HCT116 (cell line): Measurements from ENCODE around the gene COL23A1. TPM values are rescaled to one million over a fixed set of nuclear protein-coding genes. Genes with fewer than 3 reads are reported as not detected.

Experiments used
- ATAC-seq: fragments of 200-7000 bp; cut with Tn5 transposase; 2 replicates; pipeline ENCODE4 v1.9.1; 2020; ENCODE audit warnings: mild to moderate bottlenecking, moderate library complexity
- BruUV-seq: library from RNA; stranded (reverse); fragments of 400-500 nt; replicated peaks from 2 replicates; lab custom pipeline; 2021; lab: Mats Ljungman, UMichigan
- CTCF ChIA-PET: fragments of 300-600 bp; sonication (Branson Sonifier 250); formaldehyde crosslinking; loops from one replicate; lab custom pipeline; 2021; ENCODE audit warnings: antibody characterized with exemption; lab: Charles Lee
- POLR2A ChIA-PET: fragments of 300-600, 350-600 bp; sonication (Branson Sonifier 250); formaldehyde crosslinking; loops from one replicate; lab custom pipeline; 2021; ENCODE audit warnings: antibody characterized with exemption; lab: Charles Lee
- RAD21 ChIA-PET, 2 experiments: fragments of 300-600 bp; sonication (Branson Sonifier 250); formaldehyde crosslinking; loops; one replicate each; lab custom pipeline; 2023; ENCODE audit warnings: low total read pairs in 2 of 2; ENCODE audit not compliant: uncharacterized antibody in 2 of 2, unreplicated experiment in 2 of 2, low non-redundant PET in 1 of 2; lab: Charles Lee
- DNase-seq: peaks from one replicate; pipeline ENCODE4 v3.0.0-alpha.2; 2010; ENCODE audit warnings: low read depth, low spot score
- H2AFZ ChIP-seq: fragments of 200-600 bp; shearing (Covaris generic), sonication (generic); 2 replicates; pipeline ENCODE4 v1.6.1; 2017; ENCODE audit warnings: low read depth, mixed run types, mixed read lengths, antibody characterized with exemption, low read length; ENCODE audit not compliant: poor library complexity, severe bottlenecking
- H3K27ac ChIP-seq: 2 replicates; pipeline ENCODE4 v1.5.1; 2012; ENCODE audit warnings: low read depth, low read length
- H3K27me3 ChIP-seq: fragments of 200-600 bp; sonication (generic); 2 replicates; pipeline ENCODE4 v1.6.1; 2016; ENCODE audit warnings: mixed run types, low read length, mixed read lengths; ENCODE audit not compliant: insufficient read depth
- H3K36me3 ChIP-seq, 2 experiments: fragments of 200-500 bp in 1 of 2; fragments of 200-600 bp in 1 of 2; sonication (Bioruptor generic) in 1 of 2; sonication (generic) in 1 of 2; 2 replicates each; pipeline versions ENCODE4 v1.5.1 to v1.6.1; 2014 to 2016; ENCODE audit warnings: low read length in 2 of 2, inconsistent platforms in 1 of 2, mixed read lengths in 1 of 2, mixed run types in 1 of 2; ENCODE audit not compliant: insufficient read depth in 2 of 2, control insufficient read depth in 1 of 2
- H3K4me1 ChIP-seq, 2 experiments: fragments of 200-600 bp in 1 of 2; sonication (generic) in 1 of 2; 2 replicates each; pipeline versions ENCODE4 v1.5.1 to v1.6.1; 2012 to 2017; ENCODE audit warnings: low read length in 2 of 2, inconsistent platforms in 1 of 2, mild to moderate bottlenecking in 1 of 2, mixed read lengths in 1 of 2, mixed run types in 1 of 2, moderate library complexity in 1 of 2; ENCODE audit not compliant: insufficient read depth in 2 of 2, control insufficient read depth in 1 of 2
- H3K4me2 ChIP-seq: fragments of 200-600 bp; sonication (generic); 2 replicates; pipeline ENCODE4 v1.6.1; 2017; ENCODE audit warnings: mixed run types, low read length, mixed read lengths
- H3K4me3 ChIP-seq, 2 experiments: fragments of 200-600 bp in 1 of 2; sonication (generic) in 1 of 2; replicated peaks in 1 of 2; 2 replicates each; pipeline ENCODE4 v1.5.1; 2011 to 2016; ENCODE audit warnings: low read length in 2 of 2, control low read depth in 1 of 2, low read depth in 1 of 2, mild to moderate bottlenecking in 1 of 2, mixed read lengths in 1 of 2, mixed run types in 1 of 2
- H3K79me2 ChIP-seq: fragments of 200-600 bp; sonication (generic); 2 replicates; pipeline ENCODE4 v1.6.1; 2017; ENCODE audit warnings: mild to moderate bottlenecking, mixed run types, low read length, moderate library complexity, mixed read lengths; ENCODE audit not compliant: insufficient read depth
- H3K9ac ChIP-seq: fragments of 200-600 bp; sonication (generic); 2 replicates; pipeline ENCODE4 v1.6.1; 2016; ENCODE audit warnings: low read length, mixed read lengths
- H3K9me2 ChIP-seq: fragments of 200-600 bp; sonication (generic), shearing (Covaris generic); 2 replicates; pipeline ENCODE4 v1.6.1; 2017; ENCODE audit warnings: mixed run types, mild to moderate bottlenecking, moderate library complexity; ENCODE audit not compliant: insufficient read depth
- H3K9me3 ChIP-seq, 2 experiments: fragments of 200-500 bp in 1 of 2; fragments of 200-600 bp in 1 of 2; sonication (Bioruptor generic) in 1 of 2; sonication (generic) in 1 of 2; 2 replicates each; pipeline ENCODE4 v1.6.1; 2014 to 2017; ENCODE audit warnings: low read length in 2 of 2, mixed read lengths in 2 of 2, inconsistent platforms in 1 of 2, low read depth in 1 of 2, mild to moderate bottlenecking in 1 of 2, mixed run types in 1 of 2, moderate library complexity in 1 of 2; ENCODE audit not compliant: control insufficient read depth in 1 of 2, insufficient read depth in 1 of 2
- H4K20me1 ChIP-seq: fragments of 200-600 bp; sonication (generic), shearing (Covaris generic); 2 replicates; pipeline ENCODE4 v1.6.1; 2017; ENCODE audit warnings: mixed run types, mild to moderate bottlenecking, moderate library complexity; ENCODE audit not compliant: insufficient read depth
- EGR1 ChIP-seq: IDR thresholded peaks from 2 replicates; pipeline ENCODE4 v1.6.1; 2012; ENCODE audit warnings: low read depth
- EZH2 ChIP-seq: fragments of 200-600 bp; sonication (generic); IDR thresholded peaks from 2 replicates; pipeline ENCODE4 v1.6.1; 2017; ENCODE audit warnings: antibody characterized with exemption, mixed run types
- FOSL1 ChIP-seq: IDR thresholded peaks from 2 replicates; pipeline ENCODE4 v1.6.1; 2012; ENCODE audit warnings: low read depth
- JUND ChIP-seq: IDR thresholded peaks from 2 replicates; pipeline ENCODE4 v1.6.1; 2012
- RAD21 ChIP-seq: IDR thresholded peaks from 2 replicates; pipeline ENCODE4 v1.6.1; 2012; ENCODE audit warnings: low read depth, mild to moderate bottlenecking
- SIN3A ChIP-seq: IDR thresholded peaks from 2 replicates; pipeline ENCODE4 v1.6.1; 2012; ENCODE audit warnings: low read depth
- SRF ChIP-seq: IDR thresholded peaks from 2 replicates; pipeline ENCODE4 v1.6.1; 2012; ENCODE audit warnings: low read depth
- TCF7L2 ChIP-seq: IDR thresholded peaks from 2 replicates; pipeline ENCODE4 v1.7.0; 2011; ENCODE audit warnings: borderline replicate concordance, inconsistent platforms; ENCODE audit not compliant: insufficient read depth, insufficient read length; ENCODE audit errors: extremely low read depth
- YY1 ChIP-seq: IDR thresholded peaks from 2 replicates; pipeline ENCODE4 v1.6.1; 2011; ENCODE audit warnings: low read length, low read depth, moderate library complexity, mild to moderate bottlenecking; ENCODE audit not compliant: insufficient replicate concordance; ENCODE audit errors: extremely low read depth
- ZBTB33 ChIP-seq: IDR thresholded peaks from 2 replicates; pipeline ENCODE4 v1.6.1; 2011; ENCODE audit warnings: mild to moderate bottlenecking, low read length, moderate library complexity; ENCODE audit not compliant: insufficient replicate concordance; ENCODE audit errors: extremely low read depth
- ZFX ChIP-seq: fragments of 450-650 bp; IDR thresholded peaks from 2 replicates; pipeline ENCODE4 v1.6.1; 2017
- intact Hi-C: fragments of 100-400 bp; cut with micrococcal nuclease; formaldehyde crosslinking; loops from 2 replicates; pipeline ENCODE4 v1.10.0; 2022
- total RNA-seq: library from RNA; stranded (reverse); gene quantifications from one replicate; pipeline ENCODE4 v1.2.1, GENCODE V29; 2021; ENCODE audit not compliant: unreplicated experiment
- TF ChIP-seq, protein P1 (sequence below): IDR thresholded peaks from 2 replicates; pipeline ENCODE4 v1.6.1; 2012; ENCODE audit warnings: low read depth
- TF ChIP-seq, protein P2 (sequence below): IDR thresholded peaks from 2 replicates; pipeline ENCODE4 v1.6.1; 2012

Gene COL23A1
- total RNA-seq, 1 experiment from 2014 or later, result not detected

- peaks cover 38% of the 10 kb centered on the region for H3K79me2 ChIP-seq
- CTCF ChIA-PET, result no interaction called here
- TF ChIP-seq JUND (no peak), TCF7L2 (no peak), FOSL1 (no peak), ZFX (no peak), EZH2 (no peak), RAD21 (no peak), SRF (no peak), YY1 (no peak), EGR1 (no peak), SIN3A (no peak), ZBTB33 (no peak)
- TF ChIP-seq, protein P1, sequence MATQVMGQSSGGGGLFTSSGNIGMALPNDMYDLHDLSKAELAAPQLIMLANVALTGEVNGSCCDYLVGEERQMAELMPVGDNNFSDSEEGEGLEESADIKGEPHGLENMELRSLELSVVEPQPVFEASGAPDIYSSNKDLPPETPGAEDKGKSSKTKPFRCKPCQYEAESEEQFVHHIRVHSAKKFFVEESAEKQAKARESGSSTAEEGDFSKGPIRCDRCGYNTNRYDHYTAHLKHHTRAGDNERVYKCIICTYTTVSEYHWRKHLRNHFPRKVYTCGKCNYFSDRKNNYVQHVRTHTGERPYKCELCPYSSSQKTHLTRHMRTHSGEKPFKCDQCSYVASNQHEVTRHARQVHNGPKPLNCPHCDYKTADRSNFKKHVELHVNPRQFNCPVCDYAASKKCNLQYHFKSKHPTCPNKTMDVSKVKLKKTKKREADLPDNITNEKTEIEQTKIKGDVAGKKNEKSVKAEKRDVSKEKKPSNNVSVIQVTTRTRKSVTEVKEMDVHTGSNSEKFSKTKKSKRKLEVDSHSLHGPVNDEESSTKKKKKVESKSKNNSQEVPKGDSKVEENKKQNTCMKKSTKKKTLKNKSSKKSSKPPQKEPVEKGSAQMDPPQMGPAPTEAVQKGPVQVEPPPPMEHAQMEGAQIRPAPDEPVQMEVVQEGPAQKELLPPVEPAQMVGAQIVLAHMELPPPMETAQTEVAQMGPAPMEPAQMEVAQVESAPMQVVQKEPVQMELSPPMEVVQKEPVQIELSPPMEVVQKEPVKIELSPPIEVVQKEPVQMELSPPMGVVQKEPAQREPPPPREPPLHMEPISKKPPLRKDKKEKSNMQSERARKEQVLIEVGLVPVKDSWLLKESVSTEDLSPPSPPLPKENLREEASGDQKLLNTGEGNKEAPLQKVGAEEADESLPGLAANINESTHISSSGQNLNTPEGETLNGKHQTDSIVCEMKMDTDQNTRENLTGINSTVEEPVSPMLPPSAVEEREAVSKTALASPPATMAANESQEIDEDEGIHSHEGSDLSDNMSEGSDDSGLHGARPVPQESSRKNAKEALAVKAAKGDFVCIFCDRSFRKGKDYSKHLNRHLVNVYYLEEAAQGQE, result no peak
- TF ChIP-seq, protein P2, sequence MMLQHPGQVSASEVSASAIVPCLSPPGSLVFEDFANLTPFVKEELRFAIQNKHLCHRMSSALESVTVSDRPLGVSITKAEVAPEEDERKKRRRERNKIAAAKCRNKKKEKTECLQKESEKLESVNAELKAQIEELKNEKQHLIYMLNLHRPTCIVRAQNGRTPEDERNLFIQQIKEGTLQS, result no peak
- TF ChIP-seq, all 23 proteins: peak for 0
- Histone ChIP-seq H2AFZ (no peak overlapping the region), H3K36me3 (peaks cover 11 to 23% of the 10 kb centered on the region in 2 experiments), H3K4me2 (peak overlapping the region; percentile 60), H3K9me2 (no peaks in the 10 kb centered on the region), H3K27ac (no peak overlapping the region), H3K9ac (0 out of 2 replicates have a peak overlapping the region, but pooled peaks have one; percentile 20), H4K20me1 (peaks cover 23% of the 10 kb centered on the region), H3K4me1 (peaks cover 18 to 46% of the 10 kb centered on the region in 2 experiments), H3K9me3 (no peaks in the 10 kb centered on the region), H3K27me3 (no peaks in the 10 kb centered on the region), H3K4me3 (no peak overlapping the region)
- intact Hi-C loops, result no loop called here
- ATAC-seq, result no peak
- ChIA-PET POLR2A (no interaction called here), RAD21 (no interaction called here)
- DNase-seq, result no peak
- BruUV-seq, result no TSS peak
Observed at GRCh38 chr5:178202541-178202940, 387.7 kb downstream of the COL23A1 start.
